Ovary (tissue), 9 donors: ENCODE data around the gene SPATA21. TPM values are rescaled to one million over a fixed set of nuclear protein-coding genes. Genes with fewer than 3 reads are reported as not detected.

Experiments
- DNase-seq, 5 donors: peaks; one replicate each; pipeline ENCODE4 v3.0.0-alpha.2; 2019 to 2020
- H3K27ac ChIP-seq, 2 donors: fragments of 200-600 bp; one replicate each; pipeline versions ENCODE4 v1.5.1 to v1.8.0; 2019 to 2022
- H3K27me3 ChIP-seq: fragments of 200-600 bp; one replicate; pipeline ENCODE4 v1.8.0; 2022
- H3K36me3 ChIP-seq: fragments of 200-600 bp; sonication (generic); one replicate; pipeline ENCODE4 v1.5.1; 2019
- H3K4me1 ChIP-seq: one replicate; pipeline ENCODE4 v1.8.1; 2013; ENCODE audit warnings: mild to moderate bottlenecking, moderate library complexity; ENCODE audit not compliant: insufficient read depth
- H3K4me3 ChIP-seq: fragments of 200-600 bp; sonication (generic); one replicate; pipeline ENCODE4 v1.5.1; 2017
- H3K9me3 ChIP-seq, 2 donors: fragments of 200-600 bp in 1 of 2; sonication (generic) in 1 of 2; one replicate each; pipeline versions ENCODE4 v1.5.1 to v1.8.1; 2013 to 2019; ENCODE audit warnings: mild to moderate bottlenecking in 1 of 2, moderate library complexity in 1 of 2
- CTCF ChIP-seq, 3 donors: fragments of 450-650 bp in 2 of 3; fragments of 200-600 bp in 1 of 3; IDR thresholded peaks; one replicate each; pipeline versions ENCODE4 v1.5.1 to v1.8.0; 2016 to 2022; ENCODE audit warnings: antibody characterized with exemption in 3 of 3, mild to moderate bottlenecking in 1 of 3
- EP300 ChIP-seq: sonication (generic); formaldehyde crosslinking; IDR thresholded peaks from one replicate; pipeline ENCODE4 v1.6.1; 2017; ENCODE audit warnings: antibody characterized with exemption
- POLR2A ChIP-seq: fragments of 450-650 bp; IDR thresholded peaks from one replicate; pipeline ENCODE4 v1.6.1; 2017; ENCODE audit warnings: antibody characterized with exemption, mild to moderate bottlenecking, moderate library complexity
- WGBS, 3 donors: extraction: QIAGEN DNeasy Blood & Tissue Kit in 1 of 3; methylation state at CpG; one replicate each; pipeline versions ENCODE4 v1.1.5 to v1.1.7; 2013 to 2017; 5-methylcytosine and 5-hydroxymethylcytosine counted together
- intact Hi-C, 4 donors: fragments of 100-400 bp; cut with DNase I; formaldehyde crosslinking; loops; one replicate each; pipeline versions ENCODE4 v1.11.0 to v1.15.1; 2022 to 2023
- polyA plus RNA-seq, 2 donors: library from polyadenylated mRNA; stranded (reverse); fragments of 200-250 nt in 1 of 2; fragments of 350-450 nt in 1 of 2; fragmentation: Illumina TruSeq in 1 of 2; extraction: RNeasy Lipid Tissue Mini Kit (QIAGEN cat#74804) in 1 of 2; gene quantifications; one replicate each; pipeline ENCODE4 v1.2.3, GENCODE V29; 2013 to 2014
- total RNA-seq, 7 donors: library from RNA; depleted of rRNA in 2 of 7; stranded (reverse); fragments of >200 nt in 2 of 7; fragmentation: NEBNext Ultra II Directional in 3 of 7; extraction: Animal tissue kit (Norgen Biotek cat#: 25700) in 3 of 7; gene quantifications; one replicate each; pipeline versions ENCODE4 v1.1.0 to v1.2.4, GENCODE V29; 2016 to 2023
- donor health status: DM: no; HTN: no; CAD: no; lungs with moderate emphysema.
- donor health status: DM: no; HTN: no; CAD: no.
- donor health status: Bipolar disorder and iron deficiency.
- donor health status: DM: yes; HTN: yes; CAD: no.
- donor health status: DM: no; HTN: no; CAD: no.
- donor health status: DM: yes; HTN: yes; CAD: no.

SPATA21 gene
- total and polyA plus RNA-seq, 9 donors: 0.17 TPM; not detected in 8

GRCh38 chr1:16447641-16448040 is 10.4 kb upstream of the SPATA21 start:
- no peaks in the 10 kb centered on the region for H3K36me3 ChIP-seq
- no peaks in the 10 kb centered on the region for H3K4me1 ChIP-seq
- intact Hi-C loops: loop anchor here in 1 of 4 donors (10.0 kb wide), 1 partner anchor 47 kb away; no protein-coding TSS in a partner anchor
- H3K4me3 ChIP-seq: no peak overlapping the region
- no peaks in the 10 kb centered on the region for H3K9me3 ChIP-seq
- no peak overlapping the region for H3K27ac ChIP-seq
- H3K27me3 ChIP-seq: no peaks in the 10 kb centered on the region
- peak in 1 of 5 donors; percentile 25 for DNase-seq
- TF ChIP-seq EP300 (no peak), CTCF (IDR thresholded peaks at IDR 0.05) (no peak), POLR2A (no peak)
- 92 to 96% (median 95%) methylated on average over 9 of the region's 9 CpGs for WGBS, 3 donors

GRCh38 chr1:16446116-16446515 is 8.9 kb upstream of the SPATA21 start:
- intact Hi-C loops: loop anchor here in 1 of 4 donors (10.0 kb wide), 1 partner anchor 49 kb away; no protein-coding TSS in a partner anchor
- no peaks in the 10 kb centered on the region for H3K36me3 ChIP-seq

GRCh38 chr1:16445052-16445451 is 7.8 kb upstream of the SPATA21 start:
- H3K9me3 ChIP-seq: no peaks in the 10 kb centered on the region
- H3K4me1 ChIP-seq: peaks cover 2% of the 10 kb centered on the region
- H3K27ac ChIP-seq: no peak overlapping the region
- H3K36me3 ChIP-seq: no peaks in the 10 kb centered on the region
- 72 to 81% (median 79%) methylated on average over 4 of the region's 4 CpGs for WGBS, 3 donors
- no peak overlapping the region for H3K4me3 ChIP-seq
- TF ChIP-seq EP300 (no peak), POLR2A (no peak), CTCF (IDR thresholded peaks at IDR 0.05) (no peak)
- no peak for DNase-seq
- H3K27me3 ChIP-seq: no peaks in the 10 kb centered on the region
- intact Hi-C loops: loop anchor here in 1 of 4 donors (10.0 kb wide), 1 partner anchor 50 kb away; no protein-coding TSS in a partner anchor

More at GRCh38 chr1:16446116-16446515, 8.9 kb upstream of the SPATA21 start:
- WGBS, 3 donors: 85 to 91% (median 87%) methylated on average over 10 of the region's 10 CpGs
- Histone ChIP-seq H3K9me3 (no peaks in the 10 kb centered on the region), H3K27me3 (no peaks in the 10 kb centered on the region), H3K4me3 (no peak overlapping the region), H3K4me1 (peaks cover 2% of the 10 kb centered on the region), H3K27ac (no peak overlapping the region)
- no peak for DNase-seq
- TF ChIP-seq CTCF (IDR thresholded peaks at IDR 0.05) (no peak), POLR2A (no peak), EP300 (no peak)

- Histone ChIP-seq H3K27me3 (no peaks in the 10 kb centered on the region), H3K4me3 (no peak overlapping the region), H3K27ac (peak overlapping the region in 1 of 2 donors; percentile 4), H3K36me3 (no peaks in the 10 kb centered on the region), H3K4me1 (peaks cover 2% of the 10 kb centered on the region), H3K9me3 (no peaks in the 10 kb centered on the region)
- TF ChIP-seq POLR2A: no peak
- TF ChIP-seq CTCF (IDR thresholded peaks at IDR 0.05): no peak
- no peak for TF ChIP-seq EP300
- 43 to 55% (median 45%) methylated on average over 14 of the region's 14 CpGs for WGBS, 3 donors
- peak in 4 of 5 donors; percentile 40 to 68 (median 50) for DNase-seq
- intact Hi-C loops: loop anchor here in 1 of 4 donors (10.0 kb wide), 1 partner anchor 51 kb away; no protein-coding TSS in a partner anchor
These were observed 6.9 kb upstream of the SPATA21 start for GRCh38 chr1:16443975-16444770.
